ENCODE results near the gene CNTN4. TPM values are rescaled to one million over a fixed set of nuclear protein-coding genes. Genes with fewer than 3 reads are reported as not detected.

The CNTN4 gene
- total RNA-seq, 4 donors from 2014 or later, result 33.6 to 112 (median 53.1) TPM

DNA sequence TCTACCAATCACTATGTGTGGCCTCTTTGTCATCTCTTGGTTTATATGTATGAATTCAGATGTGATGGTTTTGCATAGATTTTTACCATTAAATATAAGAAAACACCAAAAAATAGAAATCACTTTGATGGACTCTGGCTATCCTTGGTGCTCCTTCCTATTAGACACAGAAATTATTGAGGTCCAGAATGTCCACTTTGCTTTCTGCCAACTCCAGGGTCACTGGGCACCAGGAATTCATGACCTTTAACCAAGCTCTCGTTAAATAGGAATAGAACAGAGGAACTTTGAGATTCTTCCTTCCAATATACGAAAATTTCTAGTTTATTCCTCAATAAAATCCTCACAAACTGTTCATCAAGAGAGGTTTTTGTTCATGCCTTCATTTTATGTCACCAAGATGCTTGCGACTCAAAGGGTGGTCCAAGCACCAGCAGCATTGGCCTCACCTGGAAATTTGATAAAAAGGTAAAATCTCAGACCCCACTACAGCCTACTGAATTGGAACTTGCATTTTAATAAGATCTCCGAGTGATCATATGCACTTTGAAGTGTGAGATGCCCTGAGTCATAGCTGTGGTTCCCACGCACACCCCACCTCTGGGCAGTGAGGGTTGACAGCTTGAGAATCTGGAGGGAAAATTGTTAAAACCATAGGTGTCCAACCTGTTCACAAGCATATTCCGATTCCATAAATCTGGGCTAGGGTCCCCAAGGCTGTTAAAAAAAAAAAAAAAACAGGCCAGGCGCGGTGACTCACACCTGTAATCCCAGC lies 725.0 kb downstream of the CNTN4 start:
- WGBS, 2 donors, result 84 to 87% methylated on average over 8 of the region's 8 CpGs
- H3K27ac ChIP-seq, result no peak overlapping the region
- H3K4me3 ChIP-seq (replicated peaks in 1 of 3), result no peak overlapping the region
- H3K4me1 ChIP-seq, result no peaks in the 10 kb centered on the region
- intact Hi-C loops (cut with DNase I), result no loop called here
- no peaks in the 10 kb centered on the region for H3K36me3 ChIP-seq
- no peaks in the 10 kb centered on the region for H3K27me3 ChIP-seq
- no peak for DNase-seq
- TF ChIP-seq, protein P1, sequence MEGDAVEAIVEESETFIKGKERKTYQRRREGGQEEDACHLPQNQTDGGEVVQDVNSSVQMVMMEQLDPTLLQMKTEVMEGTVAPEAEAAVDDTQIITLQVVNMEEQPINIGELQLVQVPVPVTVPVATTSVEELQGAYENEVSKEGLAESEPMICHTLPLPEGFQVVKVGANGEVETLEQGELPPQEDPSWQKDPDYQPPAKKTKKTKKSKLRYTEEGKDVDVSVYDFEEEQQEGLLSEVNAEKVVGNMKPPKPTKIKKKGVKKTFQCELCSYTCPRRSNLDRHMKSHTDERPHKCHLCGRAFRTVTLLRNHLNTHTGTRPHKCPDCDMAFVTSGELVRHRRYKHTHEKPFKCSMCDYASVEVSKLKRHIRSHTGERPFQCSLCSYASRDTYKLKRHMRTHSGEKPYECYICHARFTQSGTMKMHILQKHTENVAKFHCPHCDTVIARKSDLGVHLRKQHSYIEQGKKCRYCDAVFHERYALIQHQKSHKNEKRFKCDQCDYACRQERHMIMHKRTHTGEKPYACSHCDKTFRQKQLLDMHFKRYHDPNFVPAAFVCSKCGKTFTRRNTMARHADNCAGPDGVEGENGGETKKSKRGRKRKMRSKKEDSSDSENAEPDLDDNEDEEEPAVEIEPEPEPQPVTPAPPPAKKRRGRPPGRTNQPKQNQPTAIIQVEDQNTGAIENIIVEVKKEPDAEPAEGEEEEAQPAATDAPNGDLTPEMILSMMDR (IDR thresholded peaks at IDR 0.05), result no peak
- no peak for TF ChIP-seq POLR2A (IDR thresholded peaks at IDR 0.05)
- H3K9me3 ChIP-seq, result no peaks in the 10 kb centered on the region

DNA sequence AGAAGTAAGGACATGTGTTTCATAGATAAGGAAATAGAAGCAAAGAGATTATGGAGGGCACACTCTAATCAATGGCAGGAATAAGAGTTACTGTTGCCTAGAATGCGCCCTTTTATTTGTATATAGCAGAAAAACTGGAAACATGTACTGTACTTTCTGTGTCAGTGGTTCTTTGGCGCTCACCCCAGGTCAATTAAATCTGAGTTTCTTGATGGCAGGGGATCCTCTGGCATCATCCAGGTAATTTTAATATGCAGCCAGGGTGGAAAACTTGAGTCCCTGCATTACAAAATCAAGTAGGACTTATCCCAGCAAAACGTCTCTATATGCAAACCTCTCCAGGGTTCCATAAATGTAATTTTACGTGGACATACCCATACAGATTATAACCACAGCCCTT lies 727.4 kb downstream of the CNTN4 start:
- intact Hi-C loops (cut with DNase I), result no loop called here
- no peak overlapping the region for H3K27ac ChIP-seq
- no peaks in the 10 kb centered on the region for H3K27me3 ChIP-seq
- no peak overlapping the region for H3K4me3 ChIP-seq (replicated peaks in 1 of 3)
- H3K9me3 ChIP-seq, result no peaks in the 10 kb centered on the region
- no peaks in the 10 kb centered on the region for H3K4me1 ChIP-seq
- no peak for DNase-seq
- H3K36me3 ChIP-seq, result no peaks in the 10 kb centered on the region
- no peak for TF ChIP-seq POLR2A (IDR thresholded peaks at IDR 0.05)
- TF ChIP-seq, protein P1 (IDR thresholded peaks at IDR 0.05), result no peak
- 86 to 93% methylated on average over 4 of the region's 4 CpGs for WGBS, 2 donors

DNA sequence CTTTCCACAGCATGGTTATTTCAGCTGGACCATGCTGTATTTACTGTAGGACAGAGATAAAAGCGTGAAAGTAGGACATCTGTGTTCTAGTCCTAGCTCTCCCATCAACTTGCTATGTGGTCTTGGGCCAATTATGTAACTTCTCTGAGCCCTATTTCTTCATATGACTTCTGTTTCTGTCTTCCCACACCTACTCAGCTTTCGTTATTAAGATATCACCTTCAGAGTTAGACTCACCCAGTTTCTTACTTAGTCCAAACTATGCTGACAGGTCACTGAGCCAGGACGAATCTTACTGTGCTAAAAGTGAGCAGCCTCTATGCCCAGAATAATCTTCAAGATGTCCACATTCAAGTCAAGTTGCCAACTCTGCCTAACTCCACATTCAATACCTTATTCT lies 727.8 kb downstream of the CNTN4 start:
- H3K27me3 ChIP-seq, result no peaks in the 10 kb centered on the region
- intact Hi-C loops (cut with DNase I), result no loop called here
- 84 to 91% methylated on average over 3 of the region's 3 CpGs for WGBS, 2 donors
- TF ChIP-seq POLR2A (IDR thresholded peaks at IDR 0.05), result no peak
- TF ChIP-seq, protein P1 (IDR thresholded peaks at IDR 0.05), result no peak
- DNase-seq, result no peak
- H3K4me1 ChIP-seq, result no peaks in the 10 kb centered on the region
- H3K27ac ChIP-seq, result no peak overlapping the region
- no peaks in the 10 kb centered on the region for H3K9me3 ChIP-seq
- H3K36me3 ChIP-seq, result no peaks in the 10 kb centered on the region
- H3K4me3 ChIP-seq (replicated peaks in 1 of 3), result no peak overlapping the region

DNA sequence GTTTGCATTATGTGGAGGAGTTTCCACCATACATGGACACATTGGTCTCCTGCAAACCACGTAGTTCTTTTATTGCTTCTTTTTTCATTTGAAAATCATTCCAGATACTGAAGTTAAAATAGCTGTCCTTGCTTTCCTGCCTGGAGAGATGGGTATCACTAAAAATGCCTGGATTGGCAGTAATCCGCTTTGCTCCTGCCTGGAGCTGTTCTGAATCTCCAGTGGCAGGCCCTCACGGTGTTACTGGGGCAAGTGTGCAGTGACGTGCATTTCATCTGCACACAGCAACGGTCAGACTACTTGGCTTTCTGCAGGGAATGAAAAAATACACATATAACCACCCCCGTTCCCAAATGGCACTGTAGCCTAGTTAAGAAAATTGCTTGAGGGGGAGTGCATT lies 738.6 kb downstream of the CNTN4 start:
- no peak overlapping the region for H3K4me3 ChIP-seq (replicated peaks in 1 of 3)
- H3K27ac ChIP-seq, result no peak overlapping the region
- H3K36me3 ChIP-seq, result no peaks in the 10 kb centered on the region
- H3K4me1 ChIP-seq, result no peaks in the 10 kb centered on the region
- 59 to 77% methylated on average over 6 of the region's 6 CpGs for WGBS, 2 donors
- intact Hi-C loops (cut with DNase I), result no loop called here
- H3K9me3 ChIP-seq, result no peaks in the 10 kb centered on the region
- TF ChIP-seq POLR2A (IDR thresholded peaks at IDR 0.05), result no peak
- TF ChIP-seq, protein P1 (IDR thresholded peaks at IDR 0.05), result no peak
- no peak for DNase-seq
- no peaks in the 10 kb centered on the region for H3K27me3 ChIP-seq

DNA sequence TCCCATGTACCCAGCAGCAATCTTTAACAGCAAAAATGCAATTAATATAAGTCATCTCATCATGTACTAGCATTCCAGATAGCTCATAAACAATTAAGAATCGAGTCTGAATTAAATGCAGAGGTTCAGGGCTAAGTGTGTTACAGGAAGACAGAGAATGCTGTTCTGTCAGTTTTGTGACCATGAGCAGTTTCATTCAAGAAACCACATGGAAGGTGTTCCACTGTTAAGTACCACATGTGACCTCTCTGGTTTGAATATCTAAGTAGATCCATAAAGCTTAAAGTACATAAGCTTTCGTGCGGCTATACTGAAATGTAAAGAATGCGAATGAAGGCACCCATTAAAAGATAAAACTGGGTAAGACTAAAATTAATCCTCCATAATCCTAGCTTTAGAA lies 739.2 kb downstream of the CNTN4 start:
- 88 to 90% methylated on average over 4 of the region's 4 CpGs for WGBS, 2 donors
- no peaks in the 10 kb centered on the region for H3K4me1 ChIP-seq

More for the DNA sequence above, 739.2 kb downstream of the CNTN4 start:
- no peak for DNase-seq
- intact Hi-C loops (cut with DNase I), result no loop called here
- H3K36me3 ChIP-seq, result no peaks in the 10 kb centered on the region
- no peaks in the 10 kb centered on the region for H3K9me3 ChIP-seq
- TF ChIP-seq, protein P1 (IDR thresholded peaks at IDR 0.05), result no peak
- H3K27me3 ChIP-seq, result no peaks in the 10 kb centered on the region
- no peak overlapping the region for H3K4me3 ChIP-seq (replicated peaks in 1 of 3)
- no peak overlapping the region for H3K27ac ChIP-seq
